Endothelial cell of umbilical vein (primary cell): ENCODE measurements around the gene KHK. TPM values are rescaled to one million over a fixed set of nuclear protein-coding genes. Genes with fewer than 3 reads are reported as not detected.

Source experiments
- BruUV-seq: library from RNA; stranded (reverse); fragments of 400-500 nt; replicated peaks from 2 replicates; lab custom pipeline; 2021; lab: Mats Ljungman, UMichigan
- CTCF ChIA-PET: fragments of 300-600, 350-600 bp; sonication (Branson Sonifier 250); formaldehyde crosslinking; loops from one replicate; lab custom pipeline; 2021; ENCODE audit warnings: antibody characterized with exemption, inconsistent platforms; lab: Charles Lee
- POLR2A ChIA-PET: fragments of 300-600, 350-600 bp; sonication (Branson Sonifier 250); formaldehyde crosslinking; loops from one replicate; lab custom pipeline; 2021; ENCODE audit warnings: antibody characterized with exemption, inconsistent platforms; lab: Charles Lee
- DNase-seq: peaks from one replicate; pipeline ENCODE4 v3.0.0-alpha.2; 2011; ENCODE audit warnings: low read depth, low spot score
- FAIRE-seq: peaks from 2 replicates; lab custom pipeline; 2011; peaks lifted over from hg19 to GRCh38; lab: Jason Lieb, UNC
- H2AFZ ChIP-seq: 2 replicates; pipeline ENCODE4 v1.6.0; 2012; ENCODE audit warnings: low read depth, low read length, control low read depth, inconsistent platforms
- H3K27ac ChIP-seq: 2 replicates; pipeline ENCODE4 v1.5.1; 2011; ENCODE audit warnings: low read depth, mild to moderate bottlenecking, control low read depth, low read length, moderate library complexity; ENCODE audit not compliant: insufficient read depth
- H3K27me3 ChIP-seq, 2 experiments: 2 replicates each; pipeline versions ENCODE4 v1.6.0 to v1.6.1; 2011; ENCODE audit warnings: low read length in 2 of 2, mixed read lengths in 1 of 2; ENCODE audit not compliant: control insufficient read depth in 2 of 2, insufficient read depth in 2 of 2
- H3K36me3 ChIP-seq, 2 experiments: 2 replicates in 1 of 2; 3 replicates in 1 of 2; pipeline ENCODE4 v1.5.1; 2011; ENCODE audit warnings: low read length in 2 of 2, mild to moderate bottlenecking in 1 of 2, moderate library complexity in 1 of 2; ENCODE audit not compliant: control insufficient read depth in 2 of 2, insufficient read depth in 2 of 2; ENCODE audit errors: extremely low read depth in 1 of 2
- H3K4me1 ChIP-seq: 3 replicates; pipeline ENCODE4 v1.5.1; 2011; ENCODE audit warnings: mild to moderate bottlenecking, low read length; ENCODE audit not compliant: control insufficient read depth, insufficient read depth; ENCODE audit errors: extremely low read depth
- H3K4me2 ChIP-seq: 2 replicates; pipeline ENCODE4 v1.6.1; 2011; ENCODE audit warnings: low read length, control low read depth, mixed read lengths; ENCODE audit not compliant: insufficient read depth
- H3K4me3 ChIP-seq, 3 experiments: fragments of 200-600 bp in 1 of 3; sonication (generic), shearing (Covaris generic) in 1 of 3; replicated peaks in 1 of 3; 2 replicates each; pipeline ENCODE4 v1.5.1; 2011 to 2016; ENCODE audit warnings: control low read depth in 3 of 3, low read length in 3 of 3, mild to moderate bottlenecking in 2 of 3, inconsistent platforms in 1 of 3, low read depth in 1 of 3, moderate library complexity in 1 of 3; ENCODE audit not compliant: insufficient read depth in 1 of 3
- H3K79me2 ChIP-seq: 2 replicates; pipeline ENCODE4 v1.6.0; 2012; ENCODE audit warnings: low read length, inconsistent platforms; ENCODE audit not compliant: control insufficient read depth, insufficient read depth
- H3K9ac ChIP-seq: replicated peaks from 2 replicates; pipeline ENCODE3; 2011; ENCODE audit warnings: low read length, control low read depth; ENCODE audit not compliant: insufficient read depth; ENCODE audit errors: extremely low read depth
- H3K9me1 ChIP-seq: replicated peaks from 3 replicates; pipeline ENCODE4 v1.6.0; 2011; ENCODE audit warnings: mild to moderate bottlenecking, low read length; ENCODE audit not compliant: control insufficient read depth, insufficient read depth; ENCODE audit errors: extremely low read depth
- H3K9me3 ChIP-seq: replicated peaks from 2 replicates; pipeline ENCODE4 v1.5.1; 2012; ENCODE audit warnings: low read length, inconsistent platforms; ENCODE audit not compliant: control insufficient read depth, insufficient read depth
- H4K20me1 ChIP-seq: replicated peaks from 2 replicates; pipeline ENCODE3; 2011; ENCODE audit warnings: mild to moderate bottlenecking, low read length; ENCODE audit not compliant: control insufficient read depth, insufficient read depth; ENCODE audit errors: extremely low read depth
- EZH2 ChIP-seq: IDR thresholded peaks from 2 replicates; pipeline ENCODE4 v1.6.1; 2012; ENCODE audit warnings: borderline replicate concordance, low read depth, mild to moderate bottlenecking, moderate library complexity, low read length, inconsistent platforms; ENCODE audit not compliant: severe bottlenecking
- FOS ChIP-seq: IDR thresholded peaks from 2 replicates; pipeline ENCODE4 v1.6.1; 2011; ENCODE audit warnings: mild to moderate bottlenecking, low read length, moderate library complexity, borderline replicate concordance; ENCODE audit not compliant: insufficient read depth
- GATA2 ChIP-seq: IDR thresholded peaks from 2 replicates; pipeline ENCODE4 v1.7.0; 2011; ENCODE audit warnings: low read depth, mild to moderate bottlenecking, moderate library complexity, mixed read lengths, low read length; ENCODE audit not compliant: insufficient read length, insufficient read depth
- JUN ChIP-seq: IDR thresholded peaks from 2 replicates; pipeline ENCODE4 v1.6.1; 2011; ENCODE audit warnings: borderline replicate concordance, low read depth; ENCODE audit not compliant: insufficient read length, insufficient read depth
- MYC ChIP-seq: IDR thresholded peaks from one replicate; pipeline ENCODE4 v1.6.1; 2011; ENCODE audit warnings: mild to moderate bottlenecking, low read depth, low read length
- POLR2A ChIP-seq: IDR thresholded peaks from 2 replicates; pipeline ENCODE4 v1.6.1; 2012; ENCODE audit warnings: low read depth, mild to moderate bottlenecking, control low read depth, low read length
- POLR2AphosphoS5 ChIP-seq: IDR thresholded peaks from 2 replicates; pipeline ENCODE4 v1.6.1; 2012; ENCODE audit warnings: low read depth, mild to moderate bottlenecking, control low read depth, low read length, moderate library complexity; ENCODE audit not compliant: insufficient read depth
- dilution Hi-C: fragments of 300-500 bp; cut with MboI; formaldehyde crosslinking; loops from one replicate; pipeline ENCODE4 v1.15.0; 2019; ENCODE audit warnings: low sequenced_read_pairs; ENCODE audit not compliant: extremely low pct_ligation_motif_present
- intact Hi-C: fragments of 100-400 bp; cut with micrococcal nuclease; formaldehyde crosslinking; loops from one replicate; pipeline ENCODE4 v1.10.0; 2022
- polyA plus RNA-seq, 4 experiments: library from polyadenylated mRNA; depleted of rRNA in 3 of 4; stranded (reverse) in 3 of 4; unstranded in 1 of 4; fragments of >200 nt; gene quantifications; 2 replicates each; pipeline versions ENCODE4 v1.2.1 to v1.2.3, GENCODE V29; 2011 to 2012; ENCODE audit warnings: missing spikeins in 1 of 4
- total RNA-seq: library from RNA; stranded (reverse); gene quantifications from 2 replicates; pipeline ENCODE4 v1.2.3, GENCODE V29; 2021
- TF ChIP-seq, protein P1 (sequence below): IDR thresholded peaks from 2 replicates; pipeline ENCODE4 v1.6.1; 2011; ENCODE audit not compliant: insufficient read depth, insufficient read length
- TF ChIP-seq, protein P2 (sequence below), 2 donors: IDR thresholded peaks; 1 replicate in 1 of 2; 2 replicates in 1 of 2; pipeline ENCODE4 v1.5.1; 2011; ENCODE audit warnings: low read length in 2 of 2, mild to moderate bottlenecking in 2 of 2, moderate library complexity in 2 of 2, control low read depth in 1 of 2, inconsistent platforms in 1 of 2, low read depth in 1 of 2; ENCODE audit not compliant: insufficient read depth in 1 of 2; ENCODE audit errors: extremely low read depth in 1 of 2

KHK gene
- total and polyA plus RNA-seq, 2 donors (not counting 3 experiments of a cell fraction or from before 2014, with no cell fraction given) = 2.9 to 4.4 TPM

DNA sequence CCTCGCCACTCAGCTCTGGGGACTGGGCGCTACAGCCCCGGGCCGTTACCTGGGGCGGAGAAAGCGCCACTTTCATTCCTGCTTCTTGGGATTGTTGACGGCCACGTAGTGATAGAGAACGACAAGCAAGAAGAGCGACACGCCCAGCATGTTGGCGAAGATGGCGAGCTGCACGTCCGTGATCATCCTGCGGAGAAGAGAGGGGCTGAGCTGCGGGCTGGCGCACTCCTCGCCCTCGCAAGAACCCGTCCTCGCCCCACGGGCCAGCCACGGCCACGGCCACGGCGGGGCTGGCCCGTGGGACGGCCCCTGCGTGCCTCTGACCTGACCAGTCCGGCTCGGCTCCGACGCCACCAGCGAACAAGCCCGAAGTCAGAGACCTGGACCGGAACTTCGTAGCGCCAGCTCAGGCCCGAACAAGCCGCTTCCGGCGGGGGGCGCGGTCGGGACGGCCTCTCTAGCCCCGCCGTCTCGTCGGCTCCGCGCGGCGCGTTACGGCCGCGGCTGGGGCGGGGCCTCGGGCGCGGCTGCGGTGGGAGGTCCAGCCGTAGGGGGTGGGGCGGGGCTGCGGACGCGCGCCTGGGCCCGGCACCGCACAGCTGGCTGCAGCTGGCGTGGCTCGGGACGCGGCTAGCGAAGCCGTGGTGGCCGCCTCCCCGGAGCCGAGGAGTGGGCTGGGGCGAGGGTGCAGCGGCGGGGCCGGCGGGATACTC is 15.1 kb upstream of the KHK start, which contains the start of gene OST4:
Gene OST4, minus strand, starts transcription at position 378 of the 713 bp plus-strand sequence.
- peaks cover 17% of the 10 kb centered on the region for H3K4me1 ChIP-seq
- H3K79me2 ChIP-seq = peaks cover 34% of the 10 kb centered on the region
- dilution Hi-C loops = no loop called here
- H2AFZ ChIP-seq = peak within 1 kb of the TSS; percentile 53
- ChIA-PET CTCF (interaction anchor here (0.8 to 2.8 kb wide), 8 partner anchors 9 to 226 kb away, joined by 3 to 27 read pairs (median 8); partner anchors contain the start of gene AGBL5), POLR2A (interaction anchor here (1.0 to 1.9 kb wide), 3 partner anchors 9 to 21 kb away, joined by 4 to 7 read pairs (median 6); partner anchors contain the start of gene AGBL5)
- peak within 1 kb of the TSS; percentile 72 for H3K4me2 ChIP-seq
- intact Hi-C loops = loop anchor here (1.0 kb wide), 4 partner anchors 10 to 38 kb away; partner anchors contain the start of gene AGBL5
- peak within 1 kb of the TSS; percentile 41 to 85 (median 68) for H3K4me3 ChIP-seq
- TF ChIP-seq POLR2AphosphoS5 (peak; percentile 99), POLR2A (peak; percentile 93), MYC (no peak)
- H3K27me3 ChIP-seq = no peaks in the 10 kb centered on the region
- BruUV-seq = no TSS peak
- H3K36me3 ChIP-seq = peaks cover 11 to 20% of the 10 kb centered on the region in 2 experiments
- H3K9me3 ChIP-seq = no peaks in the 10 kb centered on the region
- H3K27ac ChIP-seq = peak within 1 kb of the TSS; percentile 76
- DNase-seq (peak; percentile 92), FAIRE-seq (peak; percentile 83)
- H3K9me1 ChIP-seq = no peaks in the 10 kb centered on the region
- H4K20me1 ChIP-seq = no peaks in the 10 kb centered on the region
- peak within 1 kb of the TSS; percentile 88 for H3K9ac ChIP-seq

DNA sequence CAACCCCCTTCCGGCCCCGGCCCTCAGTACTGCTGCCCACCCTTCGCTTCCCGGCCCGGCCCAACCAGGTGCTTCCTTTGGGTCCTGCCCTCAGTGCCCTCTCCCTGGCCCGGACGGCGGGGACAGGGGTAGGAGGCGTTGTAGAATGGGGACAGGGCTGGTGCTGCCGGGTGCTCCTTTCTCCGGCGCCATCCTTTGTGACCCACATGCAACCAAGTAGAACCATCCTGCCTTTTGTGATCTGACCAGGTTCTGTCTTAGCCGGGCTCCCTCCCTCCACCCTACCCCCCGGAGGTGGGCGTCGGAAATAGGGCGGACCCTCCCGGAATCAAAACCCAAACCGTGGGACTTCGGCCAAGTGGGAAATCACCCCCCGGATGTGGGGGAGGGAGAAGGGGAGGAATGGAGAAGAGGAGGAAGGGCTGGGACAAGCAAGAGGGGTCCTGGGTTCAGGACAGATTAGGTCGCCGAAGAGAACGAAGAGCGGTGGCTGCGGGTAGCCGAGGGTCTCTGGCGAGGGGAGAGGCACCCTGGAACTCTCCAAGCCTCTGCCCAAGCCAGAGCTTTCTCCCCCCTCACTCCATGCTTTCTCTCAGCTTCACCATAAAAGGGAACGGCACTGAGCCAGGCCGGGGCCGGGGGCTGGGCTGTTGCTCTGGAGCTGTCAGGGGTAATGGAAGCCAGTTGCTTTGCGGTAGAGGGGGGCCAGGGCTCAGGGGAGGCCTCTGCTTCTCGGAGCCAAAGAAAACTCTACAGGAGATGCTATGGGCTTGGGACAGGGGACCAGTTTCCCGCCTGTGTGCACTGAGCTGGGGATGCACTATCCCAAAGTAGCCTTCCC is 14.4 kb upstream of the KHK start:
- CTCF ChIA-PET = interaction anchor here (1.0 to 2.8 kb wide), 6 partner anchors 9 to 119 kb away, joined by 3 to 27 read pairs (median 12); partner anchors contain the start of gene AGBL5
- intact Hi-C loops = loop anchor here (1.0 to 2.0 kb wide), 5 partner anchors 9 to 223 kb away; partner anchors contain the start of genes AGBL5 and DPYSL5

More for the DNA sequence above, 14.4 kb upstream of the KHK start:
- peak; percentile 32 for DNase-seq
- dilution Hi-C loops = no loop called here
- peak overlapping the region; percentile 88 for H3K9ac ChIP-seq
- TF ChIP-seq MYC = no peak
- TF ChIP-seq, protein P1, sequence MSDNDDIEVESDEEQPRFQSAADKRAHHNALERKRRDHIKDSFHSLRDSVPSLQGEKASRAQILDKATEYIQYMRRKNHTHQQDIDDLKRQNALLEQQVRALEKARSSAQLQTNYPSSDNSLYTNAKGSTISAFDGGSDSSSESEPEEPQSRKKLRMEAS = no peak
- no peak for TF ChIP-seq GATA2
- TF ChIP-seq, protein P2, sequence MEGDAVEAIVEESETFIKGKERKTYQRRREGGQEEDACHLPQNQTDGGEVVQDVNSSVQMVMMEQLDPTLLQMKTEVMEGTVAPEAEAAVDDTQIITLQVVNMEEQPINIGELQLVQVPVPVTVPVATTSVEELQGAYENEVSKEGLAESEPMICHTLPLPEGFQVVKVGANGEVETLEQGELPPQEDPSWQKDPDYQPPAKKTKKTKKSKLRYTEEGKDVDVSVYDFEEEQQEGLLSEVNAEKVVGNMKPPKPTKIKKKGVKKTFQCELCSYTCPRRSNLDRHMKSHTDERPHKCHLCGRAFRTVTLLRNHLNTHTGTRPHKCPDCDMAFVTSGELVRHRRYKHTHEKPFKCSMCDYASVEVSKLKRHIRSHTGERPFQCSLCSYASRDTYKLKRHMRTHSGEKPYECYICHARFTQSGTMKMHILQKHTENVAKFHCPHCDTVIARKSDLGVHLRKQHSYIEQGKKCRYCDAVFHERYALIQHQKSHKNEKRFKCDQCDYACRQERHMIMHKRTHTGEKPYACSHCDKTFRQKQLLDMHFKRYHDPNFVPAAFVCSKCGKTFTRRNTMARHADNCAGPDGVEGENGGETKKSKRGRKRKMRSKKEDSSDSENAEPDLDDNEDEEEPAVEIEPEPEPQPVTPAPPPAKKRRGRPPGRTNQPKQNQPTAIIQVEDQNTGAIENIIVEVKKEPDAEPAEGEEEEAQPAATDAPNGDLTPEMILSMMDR (IDR thresholded peaks at IDR 0.05; ENCODE audit: extremely low read depth in 1 of 2, insufficient read depth in 1 of 2, low read depth in 1 of 2, low read length in 2 of 2) = no peak
- TF ChIP-seq POLR2A = no peak
- no peak for TF ChIP-seq POLR2AphosphoS5
- TF ChIP-seq FOS = no peak
- no peak for TF ChIP-seq EZH2
- TF ChIP-seq JUN = no peak
- FAIRE-seq = no peak
- no peaks in the 10 kb centered on the region for H4K20me1 ChIP-seq
- H3K27me3 ChIP-seq = no peaks in the 10 kb centered on the region
- peak overlapping the region; percentile 6 to 68 (median 39) for H3K4me3 ChIP-seq
- no TSS peak for BruUV-seq
- no peaks in the 10 kb centered on the region for H3K9me3 ChIP-seq
- peaks cover 11 to 19% of the 10 kb centered on the region in 2 experiments for H3K36me3 ChIP-seq
- peak overlapping the region; percentile 53 for H2AFZ ChIP-seq
- H3K4me2 ChIP-seq = peak overlapping the region; percentile 32
- H3K4me1 ChIP-seq = peaks cover 17% of the 10 kb centered on the region
- peak overlapping the region; percentile 4 for H3K27ac ChIP-seq
- POLR2A ChIA-PET = interaction anchor here (0.9 to 1.9 kb wide), 3 partner anchors 9 to 21 kb away, joined by 4 to 7 read pairs (median 6); partner anchors contain the start of gene AGBL5
- H3K9me1 ChIP-seq = no peaks in the 10 kb centered on the region
- H3K79me2 ChIP-seq = peaks cover 34% of the 10 kb centered on the region
